Left lobe of liver (tissue), 2 donors: ENCODE measurements around the gene TPST2. TPM values are rescaled to one million over a fixed set of nuclear protein-coding genes. Genes with fewer than 3 reads are reported as not detected.
A peak's percentile ranks its signal among the peaks of the same experiment; 100 is the strongest.

Experiments
- ATAC-seq: fragments of 200-7000 bp; cut with Tn5 transposase; one replicate; pipeline ENCODE4 v1.9.1; 2020; ENCODE audit warnings: mild to moderate bottlenecking, moderate library complexity
- DNase-seq: peaks from one replicate; pipeline ENCODE4 v3.0.0-alpha.2; 2020; ENCODE audit warnings: low spot score
- total RNA-seq: library from RNA; stranded (reverse); gene quantifications from one replicate; pipeline ENCODE4 v1.2.1, GENCODE V29; 2021
- donor health status: DM: no; HTN: no; CAD: no; lungs with moderate emphysema.
- donor health status: DM: no; HTN: yes; CAD: no.

TPST2 gene
- total RNA-seq, 1 donor from 2014 or later: 71.9 TPM

- ATAC-seq (no peak), DNase-seq (no peak)
Observed at GRCh38 chr22:26536762-26537134, 53.2 kb downstream of the TPST2 start.

- peak; percentile 21 for ATAC-seq
- DNase-seq: no peak
Observed at GRCh38 chr22:26536056-26536761, 53.7 kb downstream of the TPST2 start.

GRCh38 chr22:26535603-26535908, 54.4 kb downstream of the TPST2 start:
- no peak for ATAC-seq

GRCh38 chr22:26534874-26535602, 54.9 kb downstream of the TPST2 start:
- DNase-seq (no peak), ATAC-seq (no peak)

More at GRCh38 chr22:26535603-26535908, 54.4 kb downstream of the TPST2 start:
- DNase-seq: no peak

GRCh38 chr22:26534171-26534855, 55.6 kb downstream of the TPST2 start:
- ATAC-seq: no peak
- DNase-seq: no peak

GRCh38 chr22:26529345-26529744, 60.6 kb downstream of the TPST2 start:
- peak; percentile 72 for ATAC-seq
- peak; percentile 84 for DNase-seq

GRCh38 chr22:26528518-26528917, 61.4 kb downstream of the TPST2 start:
- DNase-seq (peak; percentile 79), ATAC-seq (peak; percentile 13)

GRCh38 chr22:26527574-26528465, 62.1 kb downstream of the TPST2 start:
- peak; percentile 29 for ATAC-seq
- DNase-seq: no peak

- no peak for DNase-seq
- peak; percentile 35 for ATAC-seq
Observed at GRCh38 chr22:26527167-26527566, 62.8 kb downstream of the TPST2 start.

- no peak for DNase-seq
- no peak for ATAC-seq
Observed at GRCh38 chr22:26525946-26526564, 63.9 kb downstream of the TPST2 start.

GRCh38 chr22:26524870-26525269, 65.1 kb downstream of the TPST2 start:
- DNase-seq (peak; percentile 61), ATAC-seq (peak; percentile 49)

GRCh38 chr22:26522592-26522991, 67.3 kb downstream of the TPST2 start:
- DNase-seq (no peak), ATAC-seq (no peak)

- no peak for ATAC-seq
- DNase-seq: no peak
Observed at GRCh38 chr22:26522012-26522411, 67.9 kb downstream of the TPST2 start.

- ATAC-seq (no peak), DNase-seq (no peak)
Observed at GRCh38 chr22:26517429-26517828, 72.5 kb downstream of the TPST2 start.

- DNase-seq: no peak
Observed at GRCh38 chr22:26516503-26516902, 73.4 kb downstream of the TPST2 start.

GRCh38 chr22:26515931-26516330, 74.0 kb downstream of the TPST2 start:
- no peak for ATAC-seq

More at GRCh38 chr22:26516503-26516902, 73.4 kb downstream of the TPST2 start:
- no peak for ATAC-seq

GRCh38 chr22:26514419-26515161, 75.3 kb downstream of the TPST2 start:
- DNase-seq (no peak), ATAC-seq (no peak)

More at GRCh38 chr22:26515931-26516330, 74.0 kb downstream of the TPST2 start:
- no peak for DNase-seq

- ATAC-seq (no peak), DNase-seq (no peak)
Observed at GRCh38 chr22:26513838-26514237, 76.1 kb downstream of the TPST2 start.

- DNase-seq (peak; percentile 96), ATAC-seq (peak; percentile 99)
Observed at GRCh38 chr22:26512149-26512793, 77.7 kb downstream of the TPST2 start, which contains the start of gene TFIP11. TSS of gene TFIP11 (minus strand) at chr22:26512473. CDS start at chr22:26510272, 2,201 bp downstream.
